ENCODE results near the gene CCHCR1.
A peak's percentile ranks its signal among the peaks of the same experiment; 100 is the strongest.

Gene CCHCR1

DNA sequence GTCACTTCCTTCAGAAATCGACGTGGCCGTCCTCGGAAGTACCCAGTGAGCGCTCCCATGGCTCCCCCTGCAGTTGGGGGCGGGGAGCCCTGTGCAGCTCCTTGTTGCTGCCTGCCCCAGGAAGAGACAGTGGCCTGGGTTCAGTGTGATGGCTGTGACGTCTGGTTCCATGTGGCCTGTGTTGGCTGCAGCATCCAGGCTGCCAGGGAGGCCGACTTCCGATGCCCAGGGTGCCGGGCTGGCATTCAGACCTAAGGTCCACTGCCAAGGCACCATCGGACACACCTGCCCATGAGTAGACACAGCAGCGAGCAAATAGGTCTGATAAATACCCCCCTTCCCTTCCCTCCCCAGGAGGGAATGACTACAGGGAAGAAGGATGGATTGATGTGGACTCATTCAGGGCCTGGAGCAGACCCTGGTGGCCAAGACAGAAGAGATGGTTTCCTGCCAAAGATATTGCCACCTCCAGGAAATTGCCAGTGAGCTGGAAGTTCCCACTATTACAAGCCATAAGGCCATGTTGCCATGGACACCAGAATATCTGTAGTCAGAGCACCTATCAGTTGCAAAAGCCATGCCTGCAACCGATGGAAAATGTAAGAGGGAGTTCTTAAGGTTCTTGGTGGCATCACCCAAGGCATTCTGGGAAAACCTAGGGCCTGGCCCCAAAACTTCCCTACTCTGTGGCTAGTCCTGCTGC, 5.0 kb upstream of the CCHCR1 start:
- Mint-ChIP-seq H3K9me3 (no peaks in the 10 kb centered on the region), H3K27ac (no peak overlapping the region), H3K36me3 (ENCODE audit: low read depth) (no peaks in the 10 kb centered on the region), H3K27me3 (no peaks in the 10 kb centered on the region), H3K4me3 (no peak overlapping the region), H3K4me1 (ENCODE audit: low read depth) (peaks cover 17% of the 10 kb centered on the region)
- intact Hi-C loops (cut with micrococcal nuclease) = no loop called here

- intact Hi-C loops (cut with micrococcal nuclease) = no loop called here
- Mint-ChIP-seq H3K27ac (no peak overlapping the region), H3K4me1 (ENCODE audit: low read depth) (peaks cover 26% of the 10 kb centered on the region), H3K36me3 (ENCODE audit: low read depth) (no peaks in the 10 kb centered on the region), H3K9me3 (no peaks in the 10 kb centered on the region), H3K27me3 (no peaks in the 10 kb centered on the region), H3K4me3 (no peak overlapping the region)
Observed at GRCh38 chr6:31161216-31162126, 3.9 kb upstream of the CCHCR1 start.

DNA sequence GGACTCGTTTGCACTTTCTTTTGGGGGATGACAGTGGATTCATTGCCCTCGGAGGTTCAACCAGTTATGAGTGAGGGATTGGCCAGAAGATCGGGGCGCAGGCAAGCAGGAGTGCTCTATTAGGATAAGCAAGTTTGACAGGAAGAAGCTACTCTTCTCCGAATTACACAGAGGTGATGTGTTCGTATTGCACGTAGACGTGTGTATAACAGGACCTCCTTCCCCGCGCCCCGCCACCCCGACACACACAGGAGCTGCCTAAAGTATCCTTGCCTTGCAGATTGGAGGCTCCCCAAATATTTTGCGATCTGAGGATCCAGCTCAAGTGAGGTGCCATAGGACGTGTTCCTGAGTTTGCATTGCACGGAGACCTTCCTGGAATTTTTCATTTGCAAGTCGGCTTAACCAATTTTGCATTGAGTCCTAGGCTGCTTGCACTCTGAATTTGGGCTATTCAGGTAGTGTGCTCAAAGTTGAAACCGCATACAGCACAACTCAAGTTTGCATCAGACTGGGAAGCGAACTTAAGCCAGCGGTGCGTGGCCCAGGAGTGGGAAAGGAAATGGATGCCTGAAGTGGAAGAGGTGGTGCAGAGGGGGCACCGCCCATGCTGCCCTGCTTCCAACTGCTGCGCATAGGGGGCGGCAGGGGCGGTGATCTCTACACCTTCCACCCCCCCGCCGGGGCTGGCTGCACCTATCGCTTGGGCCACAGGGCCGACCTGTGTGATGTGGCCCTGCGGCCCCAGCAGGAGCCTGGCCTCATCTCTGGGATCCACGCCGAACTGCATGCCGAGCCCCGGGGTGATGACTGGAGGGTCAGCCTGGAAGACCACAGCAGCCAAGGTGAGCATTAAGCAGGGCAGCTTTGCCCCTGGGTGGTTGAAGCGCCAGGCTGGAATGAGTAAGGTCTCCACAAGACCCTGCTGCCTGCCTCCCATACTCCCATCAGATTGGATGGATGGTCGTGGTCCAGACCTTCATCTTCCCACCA, 1.6 kb upstream of the CCHCR1 start:
- peak overlapping the region; percentile 84 for H3K4me3 Mint-ChIP-seq
- peaks cover 26% of the 10 kb centered on the region for H3K4me1 Mint-ChIP-seq (ENCODE audit: low read depth)
- peak overlapping the region; percentile 77 for H3K27ac Mint-ChIP-seq
- no peaks in the 10 kb centered on the region for H3K27me3 Mint-ChIP-seq
- no peaks in the 10 kb centered on the region for H3K9me3 Mint-ChIP-seq
- peaks cover 14% of the 10 kb centered on the region for H3K36me3 Mint-ChIP-seq (ENCODE audit: low read depth)
- intact Hi-C loops (cut with micrococcal nuclease) = no loop called here

- Mint-ChIP-seq H3K27ac (peak within 1 kb of the TSS; percentile 77), H3K27me3 (no peaks in the 10 kb centered on the region), H3K4me1 (ENCODE audit: low read depth) (peaks cover 26% of the 10 kb centered on the region), H3K4me3 (peak within 1 kb of the TSS; percentile 84), H3K36me3 (ENCODE audit: low read depth) (peaks cover 15% of the 10 kb centered on the region), H3K9me3 (no peaks in the 10 kb centered on the region)
- intact Hi-C loops (cut with micrococcal nuclease) = no loop called here
Observed at GRCh38 chr6:31158140-31158862, 699 bp upstream of the CCHCR1 start, which contains the start of gene TCF19. Gene TCF19 (plus strand): TSS chr6:31158589. CDS start chr6:31159470, 881 bp downstream.

- H3K27me3 Mint-ChIP-seq = no peaks in the 10 kb centered on the region
- peaks cover 15% of the 10 kb centered on the region for H3K36me3 Mint-ChIP-seq (ENCODE audit: low read depth)
- H3K4me1 Mint-ChIP-seq (ENCODE audit: low read depth) = peaks cover 26% of the 10 kb centered on the region
- no peak overlapping the region for H3K4me3 Mint-ChIP-seq
- no peak overlapping the region for H3K27ac Mint-ChIP-seq
- no peaks in the 10 kb centered on the region for H3K9me3 Mint-ChIP-seq
- intact Hi-C loops (cut with micrococcal nuclease) = no loop called here
Observed at GRCh38 chr6:31156641-31157040, 961 bp downstream of the CCHCR1 start.

DNA sequence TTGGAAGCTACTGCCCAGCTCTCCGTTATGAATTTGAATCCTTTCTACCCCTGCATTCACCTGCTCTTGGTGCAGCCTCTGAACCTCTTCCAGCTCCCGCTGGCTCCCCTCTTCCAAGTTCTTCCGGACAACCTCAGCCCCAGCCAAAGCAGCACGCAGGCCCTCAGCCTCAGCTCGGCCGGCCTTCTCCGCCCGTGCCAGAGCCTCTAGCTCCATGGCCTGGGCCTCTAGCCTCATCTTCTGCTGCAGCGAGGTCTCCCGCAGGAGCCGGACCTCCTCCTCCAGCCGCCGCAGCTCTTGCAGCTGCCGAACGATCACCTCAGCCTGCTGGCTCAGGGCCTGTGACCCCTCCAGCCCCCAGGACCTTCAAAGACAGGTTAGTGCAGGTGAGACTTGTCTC, 3.2 kb downstream of the CCHCR1 start:
- no peak overlapping the region for H3K27ac Mint-ChIP-seq
- H3K36me3 Mint-ChIP-seq (ENCODE audit: low read depth) = peaks cover 37% of the 10 kb centered on the region
- intact Hi-C loops (cut with micrococcal nuclease) = no loop called here
- H3K4me3 Mint-ChIP-seq = no peak overlapping the region
- H3K27me3 Mint-ChIP-seq = no peaks in the 10 kb centered on the region
- peaks cover 22% of the 10 kb centered on the region for H3K4me1 Mint-ChIP-seq (ENCODE audit: low read depth)
- H3K9me3 Mint-ChIP-seq = no peaks in the 10 kb centered on the region

- intact Hi-C loops (cut with micrococcal nuclease) = no loop called here
- no peaks in the 10 kb centered on the region for H3K9me3 Mint-ChIP-seq
- H3K4me1 Mint-ChIP-seq (ENCODE audit: low read depth) = peaks cover 10% of the 10 kb centered on the region
- H3K27ac Mint-ChIP-seq = no peak overlapping the region
- no peak overlapping the region for H3K4me3 Mint-ChIP-seq
- H3K36me3 Mint-ChIP-seq (ENCODE audit: low read depth) = peaks cover 46% of the 10 kb centered on the region
- H3K27me3 Mint-ChIP-seq = no peaks in the 10 kb centered on the region
Observed at GRCh38 chr6:31152781-31153180, 4.8 kb downstream of the CCHCR1 start.

DNA sequence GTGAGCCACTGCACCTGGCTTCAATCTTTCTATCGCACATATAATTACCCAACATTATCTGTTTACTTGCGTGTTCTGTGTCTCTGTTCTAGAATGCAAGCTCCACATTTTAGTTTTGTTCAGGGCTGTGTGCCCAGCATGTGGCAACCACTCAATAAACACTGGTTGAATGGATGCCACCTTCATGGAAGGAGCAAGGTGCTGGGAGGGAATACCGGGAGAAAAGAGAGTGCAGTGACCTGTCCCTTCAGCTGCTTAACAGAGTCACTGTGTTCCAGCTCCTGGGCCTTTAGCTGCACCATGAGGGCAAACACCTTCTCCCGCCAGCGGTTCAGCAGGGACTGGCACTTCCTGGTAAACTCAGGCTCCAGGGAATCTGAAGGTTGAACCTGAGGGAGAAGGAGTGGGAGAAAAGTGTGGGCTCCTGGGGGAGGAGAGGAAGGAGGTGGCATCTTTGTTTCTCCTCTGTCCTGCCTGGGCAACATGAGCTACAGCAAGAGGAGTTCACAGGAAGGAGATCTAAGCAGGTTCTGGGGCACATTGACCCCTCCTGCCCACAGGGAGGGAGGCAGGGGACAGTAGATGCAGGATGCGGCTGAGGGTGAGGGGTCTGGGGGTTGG, 7.7 kb downstream of the CCHCR1 start:
- Mint-ChIP-seq H3K4me1 (ENCODE audit: low read depth) (no peaks in the 10 kb centered on the region), H3K27ac (no peak overlapping the region), H3K27me3 (no peaks in the 10 kb centered on the region), H3K4me3 (no peak overlapping the region), H3K9me3 (no peaks in the 10 kb centered on the region), H3K36me3 (ENCODE audit: low read depth) (peaks cover 49% of the 10 kb centered on the region)
- intact Hi-C loops (cut with micrococcal nuclease) = no loop called here

GRCh38 chr6:31145386-31145785, 12.2 kb downstream of the CCHCR1 start:
- no peak overlapping the region for H3K27ac Mint-ChIP-seq
- intact Hi-C loops (cut with micrococcal nuclease) = no loop called here
- H3K27me3 Mint-ChIP-seq = no peaks in the 10 kb centered on the region
- H3K4me1 Mint-ChIP-seq (ENCODE audit: low read depth) = no peaks in the 10 kb centered on the region
- no peak overlapping the region for H3K4me3 Mint-ChIP-seq
- H3K9me3 Mint-ChIP-seq = no peaks in the 10 kb centered on the region
- H3K36me3 Mint-ChIP-seq (ENCODE audit: low read depth) = peaks cover 50% of the 10 kb centered on the region

DNA sequence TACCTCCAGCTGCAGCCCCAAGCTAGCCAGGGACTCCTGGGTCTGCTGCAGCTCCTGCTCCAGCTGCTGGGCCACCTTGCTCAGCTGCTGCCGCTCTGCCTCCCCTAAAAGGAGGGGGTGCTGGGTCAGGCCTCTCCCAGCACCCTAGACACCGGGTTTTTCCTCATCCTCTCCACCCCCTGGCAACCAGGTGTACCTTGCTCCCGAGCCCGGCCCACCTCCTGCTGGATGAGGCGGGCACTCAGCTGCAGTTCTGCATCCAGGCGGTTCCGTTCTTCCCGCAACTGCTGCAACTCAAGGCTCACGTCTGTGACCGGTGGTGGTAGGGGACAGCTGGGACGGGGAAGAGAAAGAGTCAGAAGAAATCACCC, 12.6 kb downstream of the CCHCR1 start:
- H3K27ac Mint-ChIP-seq = no peak overlapping the region

GRCh38 chr6:31144296-31144969, 13.2 kb downstream of the CCHCR1 start:
- Mint-ChIP-seq H3K36me3 (ENCODE audit: low read depth) (peaks cover 41% of the 10 kb centered on the region), H3K27me3 (no peaks in the 10 kb centered on the region), H3K4me1 (ENCODE audit: low read depth) (no peaks in the 10 kb centered on the region), H3K4me3 (no peak overlapping the region), H3K27ac (no peak overlapping the region), H3K9me3 (no peaks in the 10 kb centered on the region)
- intact Hi-C loops (cut with micrococcal nuclease) = no loop called here

More for the DNA sequence above, 12.6 kb downstream of the CCHCR1 start:
- intact Hi-C loops (cut with micrococcal nuclease) = no loop called here
- Mint-ChIP-seq H3K9me3 (no peaks in the 10 kb centered on the region), H3K27me3 (no peaks in the 10 kb centered on the region), H3K4me1 (ENCODE audit: low read depth) (no peaks in the 10 kb centered on the region), H3K4me3 (no peak overlapping the region), H3K36me3 (ENCODE audit: low read depth) (peaks cover 46% of the 10 kb centered on the region)

- Mint-ChIP-seq H3K36me3 (ENCODE audit: low read depth) (peaks cover 32% of the 10 kb centered on the region), H3K4me1 (ENCODE audit: low read depth) (no peaks in the 10 kb centered on the region), H3K27me3 (peaks cover 7% of the 10 kb centered on the region), H3K9me3 (no peaks in the 10 kb centered on the region), H3K4me3 (no peak overlapping the region), H3K27ac (no peak overlapping the region)
- intact Hi-C loops (cut with micrococcal nuclease) = no loop called here
Observed at GRCh38 chr6:31143148-31143547, 14.5 kb downstream of the CCHCR1 start.

All from dendritic cell treated with granulocyte-macrophage colony-stimulating factor and Interleukin-4, amounts not matched to agents 40 ng/mL and 50 ng/mL, for 4 days (primary cell).